ENCODE results near the gene SH3BP2.

Gene SH3BP2

GRCh38 chr4:2832981-2833670, 40.2 kb downstream of the SH3BP2 start:
- no peak for DNase-seq (ENCODE audit: low read depth in 2 of 2)

GRCh38 chr4:2833671-2834000, 40.8 kb downstream of the SH3BP2 start:
- DNase-seq (ENCODE audit: low read depth in 2 of 2), result no peak

- DNase-seq (ENCODE audit: low read depth in 2 of 2), result no peak
Measured at GRCh38 chr4:2834001-2834921, 41.4 kb downstream of the SH3BP2 start.

GRCh38 chr4:2835978-2836377, 43.1 kb downstream of the SH3BP2 start:
- DNase-seq (ENCODE audit: low read depth in 2 of 2), result no peak

GRCh38 chr4:2836391-2836859, 43.5 kb downstream of the SH3BP2 start:
- DNase-seq (ENCODE audit: low read depth in 2 of 2), result no peak

- no peak for DNase-seq (ENCODE audit: low read depth in 2 of 2)
Measured at GRCh38 chr4:2837110-2837903, 44.4 kb downstream of the SH3BP2 start.

- DNase-seq (ENCODE audit: low read depth in 2 of 2), result peak; percentile 36 to 49
Measured at GRCh38 chr4:2837904-2838496, 45.1 kb downstream of the SH3BP2 start.

- no peak for DNase-seq (ENCODE audit: low read depth in 2 of 2)
Measured at GRCh38 chr4:2839060-2839459, 46.2 kb downstream of the SH3BP2 start.

- no peak for DNase-seq (ENCODE audit: low read depth in 2 of 2)
Measured at GRCh38 chr4:2842687-2843262, 49.9 kb downstream of the SH3BP2 start.

GRCh38 chr4:2843263-2843940, 50.5 kb downstream of the SH3BP2 start, which contains the start of gene ADD1:
TSS of gene ADD1 (plus strand) at chr4:2843844. CDS start at chr4:2875916, 32,072 bp downstream.
- peak; percentile 89 to 92 for DNase-seq (ENCODE audit: low read depth in 2 of 2)

- DNase-seq (ENCODE audit: low read depth in 2 of 2), result no peak
Measured at GRCh38 chr4:2843941-2844584, 51.2 kb downstream of the SH3BP2 start.

- DNase-seq (ENCODE audit: low read depth in 2 of 2), result no peak
Measured at GRCh38 chr4:2846172-2846571, 53.3 kb downstream of the SH3BP2 start.

- DNase-seq (ENCODE audit: low read depth in 2 of 2), result no peak
Measured at GRCh38 chr4:2847302-2847871, 54.5 kb downstream of the SH3BP2 start.

GRCh38 chr4:2848449-2848848, 55.6 kb downstream of the SH3BP2 start:
- no peak for DNase-seq (ENCODE audit: low read depth in 2 of 2)

GRCh38 chr4:2849267-2850152, 56.6 kb downstream of the SH3BP2 start:
- no peak for DNase-seq (ENCODE audit: low read depth in 2 of 2)

- no peak for DNase-seq (ENCODE audit: low read depth in 2 of 2)
Measured at GRCh38 chr4:2850966-2851798, 58.3 kb downstream of the SH3BP2 start.

- no peak for DNase-seq (ENCODE audit: low read depth in 2 of 2)
Measured at GRCh38 chr4:2852481-2852921, 59.6 kb downstream of the SH3BP2 start.

GRCh38 chr4:2855584-2855983, 62.7 kb downstream of the SH3BP2 start:
- DNase-seq (ENCODE audit: low read depth in 2 of 2), result no peak
